ENCODE measurements around the gene DBI. TPM values are rescaled to one million over a fixed set of nuclear protein-coding genes. Genes with fewer than 3 reads are reported as not detected.

DBI gene
- total RNA-seq, 6 experiments from 2014 or later, result 132 to 314 (median 191) TPM

DNA sequence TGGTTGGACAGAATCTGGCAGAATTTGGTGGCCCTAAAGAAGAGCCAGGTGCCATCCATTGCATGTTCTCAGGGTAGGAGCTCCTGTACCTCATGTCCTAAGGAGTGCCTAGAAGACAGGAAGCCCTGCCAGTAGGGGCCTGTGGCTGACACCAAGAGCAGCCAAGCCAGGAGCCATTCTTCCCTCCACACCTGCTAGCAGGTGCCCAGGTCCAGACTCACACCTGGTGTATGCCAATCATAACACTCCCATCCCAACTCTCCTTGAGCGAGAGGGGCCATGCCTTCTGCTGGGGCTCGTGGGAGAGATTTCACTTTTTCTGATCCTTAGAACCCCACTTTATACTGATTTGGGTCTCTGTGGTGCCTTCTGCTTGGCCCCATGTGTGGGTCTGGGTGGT is 38.4 kb downstream of the DBI start:
- Histone ChIP-seq H3K27me3 (no peaks in the 10 kb centered on the region), H3K4me1 (peaks cover 0 to 32% (median 6%) of the 10 kb centered on the region in 4 donors), H3K4me3 (no peak overlapping the region), H3K27ac (no peak overlapping the region), H3K36me3 (no peaks in the 10 kb centered on the region), H3K9me3 (peaks cover 0 to 2% (median 0%) of the 10 kb centered on the region in 4 donors)
- ATAC-seq, result no peak
- DNase-seq, result no peak
- intact Hi-C loops (cut with DNase I), result loop anchor here (5.0 kb wide), 1 partner anchor 72 kb away; no protein-coding TSS in a partner anchor
- TF ChIP-seq POLR2A (IDR thresholded peaks at IDR 0.05), result no peak
- TF ChIP-seq, protein P1, sequence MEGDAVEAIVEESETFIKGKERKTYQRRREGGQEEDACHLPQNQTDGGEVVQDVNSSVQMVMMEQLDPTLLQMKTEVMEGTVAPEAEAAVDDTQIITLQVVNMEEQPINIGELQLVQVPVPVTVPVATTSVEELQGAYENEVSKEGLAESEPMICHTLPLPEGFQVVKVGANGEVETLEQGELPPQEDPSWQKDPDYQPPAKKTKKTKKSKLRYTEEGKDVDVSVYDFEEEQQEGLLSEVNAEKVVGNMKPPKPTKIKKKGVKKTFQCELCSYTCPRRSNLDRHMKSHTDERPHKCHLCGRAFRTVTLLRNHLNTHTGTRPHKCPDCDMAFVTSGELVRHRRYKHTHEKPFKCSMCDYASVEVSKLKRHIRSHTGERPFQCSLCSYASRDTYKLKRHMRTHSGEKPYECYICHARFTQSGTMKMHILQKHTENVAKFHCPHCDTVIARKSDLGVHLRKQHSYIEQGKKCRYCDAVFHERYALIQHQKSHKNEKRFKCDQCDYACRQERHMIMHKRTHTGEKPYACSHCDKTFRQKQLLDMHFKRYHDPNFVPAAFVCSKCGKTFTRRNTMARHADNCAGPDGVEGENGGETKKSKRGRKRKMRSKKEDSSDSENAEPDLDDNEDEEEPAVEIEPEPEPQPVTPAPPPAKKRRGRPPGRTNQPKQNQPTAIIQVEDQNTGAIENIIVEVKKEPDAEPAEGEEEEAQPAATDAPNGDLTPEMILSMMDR (IDR thresholded peaks at IDR 0.05), result no peak
- no CpG with 5 or more reads among the region's 2 CpGs for whole genome bisulfite sequencing (ENCODE audit: insufficient coverage, low coverage, low lambda C conversion rate, missing lambda C conversion rate)

DNA sequence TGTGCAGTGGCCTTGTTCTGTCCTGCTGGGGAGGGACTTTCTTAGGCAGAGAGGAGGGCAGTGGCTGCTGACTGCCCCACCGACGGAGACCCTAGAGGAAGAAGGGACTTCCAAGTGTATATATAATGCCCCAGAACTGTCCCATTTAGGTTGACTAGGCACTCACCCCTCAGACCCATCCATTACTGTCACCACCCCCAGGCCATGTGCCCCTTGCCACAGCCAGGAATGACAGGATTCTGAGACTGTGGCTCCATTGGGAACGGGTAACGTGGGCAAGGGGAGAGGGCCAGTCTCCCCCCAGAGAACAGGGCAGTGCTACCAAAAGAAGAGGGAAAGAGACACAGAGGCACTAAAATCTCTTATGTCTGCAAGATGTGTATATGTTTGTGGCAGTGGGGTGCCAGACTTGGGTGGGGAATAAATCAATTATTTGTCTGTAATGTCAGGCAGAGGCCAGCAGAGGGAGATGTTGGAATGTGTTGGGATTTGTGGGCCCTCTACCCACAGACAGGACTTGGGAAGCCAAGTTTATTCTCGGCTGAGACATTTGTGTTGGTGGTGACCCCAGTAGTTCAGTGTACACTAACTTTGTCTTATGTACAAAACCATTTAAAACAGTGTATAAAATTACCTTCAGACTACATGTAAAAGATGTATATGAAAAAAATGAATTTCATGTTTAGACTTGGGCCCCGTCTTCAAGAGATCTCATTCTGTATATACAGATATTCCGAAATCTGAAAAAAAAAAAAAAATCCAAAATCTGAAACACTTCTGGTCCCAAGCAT is 40.8 kb downstream of the DBI start:
- peak overlapping the region in 1 of 3 donors; percentile 48 for H3K27ac ChIP-seq
- no peak overlapping the region for H3K4me3 ChIP-seq
- peaks cover 0 to 25% (median 2%) of the 10 kb centered on the region in 4 donors for H3K4me1 ChIP-seq
- intact Hi-C loops (cut with DNase I), result loop anchor here (5.0 kb wide), 1 partner anchor 70 kb away; no protein-coding TSS in a partner anchor
- peaks cover 0 to 2% (median 0%) of the 10 kb centered on the region in 4 donors for H3K9me3 ChIP-seq
- no peaks in the 10 kb centered on the region for H3K27me3 ChIP-seq
- WGBS (ENCODE audit: insufficient coverage, low coverage, low lambda C conversion rate, missing lambda C conversion rate), result 53% methylated on average over 5 of the region's 7 CpGs
- peak; percentile 89 to 91 (median 91) for ATAC-seq
- peak in 1 of 3 donors; percentile 64 for DNase-seq
- TF ChIP-seq, protein P1 (IDR thresholded peaks at IDR 0.05), result peak; percentile 71 to 90 (median 78)
- TF ChIP-seq POLR2A (IDR thresholded peaks at IDR 0.05), result no peak
- H3K36me3 ChIP-seq, result no peaks in the 10 kb centered on the region

DNA sequence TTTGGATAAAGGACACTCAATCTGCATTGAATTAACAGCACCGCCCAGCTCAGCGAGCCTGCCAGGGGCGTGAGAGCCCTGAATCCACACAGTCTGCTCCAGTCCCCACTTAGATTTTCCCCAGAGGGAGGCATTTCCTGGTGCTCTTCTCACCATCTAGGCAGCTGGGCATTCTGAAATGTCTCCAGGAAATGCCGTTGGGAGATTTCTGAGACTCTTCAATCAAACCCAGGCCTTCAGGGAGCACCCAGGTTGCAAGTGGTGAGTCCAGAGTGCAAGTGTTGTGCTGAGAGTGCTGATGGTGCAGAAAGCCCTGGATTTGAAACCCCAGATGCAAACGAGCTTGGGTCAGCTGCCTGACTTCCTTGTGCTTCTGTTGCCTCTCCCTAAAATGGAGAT is 41.4 kb downstream of the DBI start:
- Histone ChIP-seq H3K9me3 (peaks cover 0 to 2% (median 0%) of the 10 kb centered on the region in 4 donors), H3K27ac (peak overlapping the region in 1 of 3 donors; percentile 48), H3K27me3 (no peaks in the 10 kb centered on the region), H3K4me1 (peaks cover 0 to 20% (median under 1%) of the 10 kb centered on the region in 4 donors), H3K36me3 (no peaks in the 10 kb centered on the region), H3K4me3 (no peak overlapping the region)
- DNase-seq (no peak), ATAC-seq (peak; percentile 58 to 86 (median 62))
- TF ChIP-seq, protein P1 (IDR thresholded peaks at IDR 0.05), result no peak
- TF ChIP-seq POLR2A (IDR thresholded peaks at IDR 0.05), result no peak
- intact Hi-C loops (cut with DNase I), result loop anchor here (5.0 kb wide), 1 partner anchor 69 kb away; no protein-coding TSS in a partner anchor
- WGBS (ENCODE audit: insufficient coverage, low coverage, low lambda C conversion rate, missing lambda C conversion rate), result 50% methylated on average over 5 of the region's 5 CpGs

DNA sequence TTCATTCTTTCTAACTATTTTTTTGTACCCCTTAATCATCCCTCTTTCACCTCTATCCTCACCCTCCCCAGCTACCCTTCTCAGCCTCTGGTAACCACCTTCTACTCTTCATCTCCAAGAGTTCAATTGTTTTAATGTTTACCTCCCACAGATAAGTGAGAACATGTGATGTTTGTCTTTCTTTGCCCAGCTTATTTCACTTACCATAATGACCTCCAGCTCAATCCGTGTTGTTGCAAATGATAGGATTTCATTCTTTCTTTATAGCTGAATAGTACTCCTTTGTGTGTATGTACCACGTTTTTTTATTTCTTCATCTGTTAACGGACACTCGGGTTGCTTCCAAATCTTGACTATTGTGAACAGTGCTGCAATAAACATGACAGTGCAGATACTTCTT is 42.7 kb downstream of the DBI start:
- H3K9me3 ChIP-seq, result peaks cover 0 to 2% (median 0%) of the 10 kb centered on the region in 4 donors
- DNase-seq (no peak), ATAC-seq (peak in 2 of 4 donors; percentile 8 to 17)
- no peak overlapping the region for H3K4me3 ChIP-seq
- H3K36me3 ChIP-seq, result no peaks in the 10 kb centered on the region
- H3K27ac ChIP-seq, result no peak overlapping the region
- H3K27me3 ChIP-seq, result no peaks in the 10 kb centered on the region
- TF ChIP-seq POLR2A (IDR thresholded peaks at IDR 0.05), result no peak
- TF ChIP-seq, protein P1 (IDR thresholded peaks at IDR 0.05), result no peak
- WGBS (ENCODE audit: insufficient coverage, low coverage, low lambda C conversion rate, missing lambda C conversion rate), result 56% methylated on average over 4 of the region's 4 CpGs
- H3K4me1 ChIP-seq, result peaks cover 0 to 17% (median 0%) of the 10 kb centered on the region in 4 donors
- intact Hi-C loops (cut with DNase I), result loop anchor here (5.0 kb wide), 1 partner anchor 68 kb away; no protein-coding TSS in a partner anchor

Measured in right lobe of liver (tissue), 6 donors.